Stimulated activated CD4-positive, alpha-beta T cell treated with anti-CD3 and anti-CD28 coated beads, Interleukin-1b, Interleukin-23, amount 100 ng/mL, for 1 hour (primary cell): Measurements from ENCODE around the gene MYH6.

ENCODE experiments used
- DNase-seq, 2 donors: peaks; one replicate each; pipeline ENCODE4 v3.0.0-alpha.2; 2020; ENCODE audit warnings: low read depth in 2 of 2

Gene MYH6

DNA sequence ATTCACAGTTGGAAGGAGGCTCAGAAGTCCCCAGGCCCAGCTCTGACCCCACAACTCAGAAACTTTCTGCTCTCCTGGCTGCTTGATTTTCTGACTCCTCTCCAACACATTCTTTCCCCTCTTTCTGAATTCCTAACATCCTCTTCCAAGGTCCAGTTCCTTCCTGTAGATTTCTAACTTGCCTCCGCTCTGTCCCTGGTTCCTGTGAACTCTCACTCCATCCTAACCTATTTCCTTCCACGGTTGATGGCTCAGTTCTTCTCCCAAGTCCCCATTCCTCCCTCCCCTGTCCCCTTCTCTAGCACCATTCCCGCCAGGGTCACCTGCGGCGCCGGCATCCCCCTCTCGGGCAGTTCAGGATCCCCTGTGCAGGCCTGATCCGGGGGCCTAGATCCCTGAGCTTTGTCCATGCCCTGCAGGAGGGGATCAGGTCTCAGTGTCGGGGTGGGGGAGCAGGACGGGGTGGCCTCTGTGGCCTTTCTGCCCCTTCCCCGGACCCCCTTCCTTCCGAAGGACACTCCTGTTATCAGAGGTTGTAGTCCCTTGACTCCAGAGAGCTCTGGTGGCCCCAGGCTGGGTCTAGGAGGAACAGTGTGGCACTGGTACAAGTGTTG lies 49.4 kb downstream of the MYH6 start:
- no peak for DNase-seq

DNA sequence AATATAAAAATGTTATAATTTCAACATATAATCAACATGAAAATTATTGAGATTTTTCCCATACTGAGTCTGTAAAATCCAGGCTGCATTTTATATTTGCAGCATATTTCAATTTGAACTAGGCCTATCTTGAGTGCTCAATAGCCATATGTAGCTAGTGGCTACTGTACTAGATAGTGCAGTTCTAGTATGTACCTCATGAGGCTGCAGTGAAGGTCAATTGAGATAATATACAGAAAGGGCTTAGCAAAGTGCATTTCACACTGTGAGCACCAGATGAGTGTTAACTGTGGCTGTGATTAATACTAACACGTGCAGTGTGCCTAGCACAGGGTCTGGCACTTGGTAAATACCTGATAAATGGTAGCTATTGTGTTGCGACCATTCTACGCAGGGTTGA lies 50.0 kb downstream of the MYH6 start:
- no peak for DNase-seq

DNA sequence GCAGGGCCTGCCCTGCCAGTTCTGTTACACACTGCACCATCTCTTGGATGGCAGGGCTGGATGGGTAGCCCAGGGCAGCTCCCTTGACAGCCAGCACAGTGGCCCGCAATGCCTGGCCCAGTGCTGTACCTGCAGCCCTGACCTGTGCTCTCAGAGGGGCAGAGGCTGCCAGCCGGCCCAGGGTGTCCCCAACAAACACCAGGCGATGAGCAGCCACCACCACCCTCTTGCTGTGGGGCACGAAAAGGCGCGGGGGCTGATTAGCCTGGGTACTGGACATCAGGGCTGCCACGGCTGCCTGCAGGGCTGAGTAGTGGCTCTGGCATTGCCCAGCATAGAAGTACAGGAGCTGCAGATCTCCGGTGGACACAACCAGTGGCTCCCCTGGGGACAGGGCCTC lies 50.8 kb downstream of the MYH6 start:
- DNase-seq = no peak

DNA sequence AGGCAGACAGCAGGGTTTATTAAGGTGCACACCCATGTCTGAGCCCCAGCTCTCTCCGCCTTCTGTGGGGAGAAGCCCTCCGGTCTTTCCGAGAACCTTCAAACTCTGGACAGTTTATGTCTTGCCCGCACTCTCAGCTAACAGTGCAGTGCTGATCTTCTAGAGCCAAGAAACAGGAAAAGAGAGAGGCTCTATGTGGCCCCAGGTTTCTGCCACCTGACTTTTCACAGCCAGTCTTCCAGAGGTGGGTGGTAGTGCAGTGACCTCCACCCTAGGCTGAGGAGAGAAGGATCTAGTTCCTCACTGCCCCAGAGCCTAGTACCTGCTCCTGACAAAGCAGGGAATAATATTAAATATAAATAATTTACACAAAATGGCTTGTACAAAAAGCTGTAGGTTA lies 51.4 kb downstream of the MYH6 start:
- no peak for DNase-seq

GRCh38 chr14:23355871-23356435 lies 52.1 kb downstream of the MYH6 start:
- DNase-seq = no peak

- no peak for DNase-seq
Observed at GRCh38 chr14:23354990-23355389, 53.1 kb downstream of the MYH6 start.

- no peak for DNase-seq
Observed at GRCh38 chr14:23353433-23353780, 54.7 kb downstream of the MYH6 start.

DNA sequence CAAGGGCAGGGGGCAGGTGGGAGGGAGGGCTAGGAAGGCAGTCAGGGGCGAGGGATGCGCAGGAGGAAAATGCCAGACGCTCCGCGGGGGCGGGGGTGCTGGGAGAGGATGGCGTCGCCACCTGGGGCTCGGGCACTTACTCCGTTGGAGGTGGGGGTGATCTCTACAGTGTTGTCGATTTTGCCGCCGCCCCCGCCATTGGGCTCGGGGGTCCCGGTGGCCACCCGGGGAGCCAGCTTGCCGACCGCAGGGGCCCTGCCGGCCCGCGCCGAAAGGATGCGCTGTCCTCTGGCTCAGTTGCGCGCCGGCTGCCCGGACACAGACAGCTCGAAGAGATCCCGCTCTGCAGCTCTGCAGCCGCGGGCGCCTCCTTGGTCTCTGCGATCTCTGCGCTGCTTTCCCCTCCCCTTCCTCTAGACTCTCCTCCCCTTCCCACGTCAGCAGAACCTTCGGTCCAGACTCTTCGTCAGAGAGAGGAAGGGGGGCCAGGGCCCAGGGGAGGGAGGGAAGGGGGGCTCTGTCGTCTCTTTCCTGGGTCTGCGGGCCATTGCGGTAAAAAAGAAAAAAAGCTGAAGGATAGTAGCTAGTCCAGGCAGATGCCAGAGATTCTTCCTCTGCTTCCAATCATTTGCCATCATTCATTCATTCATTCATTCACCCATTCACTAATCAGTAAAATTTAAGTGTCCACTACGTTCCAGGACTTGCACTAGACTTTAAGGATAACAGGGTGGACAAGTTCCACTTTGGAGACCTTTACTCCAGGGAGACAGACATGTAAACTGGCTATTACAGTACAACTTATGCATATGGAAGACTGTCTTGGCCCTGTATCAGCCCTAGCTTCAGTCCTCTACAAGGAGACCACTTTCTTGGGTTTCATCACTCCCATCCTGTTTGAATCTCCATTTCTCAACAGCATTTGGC lies 55.3 kb downstream of the MYH6 start, which contains the start of gene SLC22A17:
Gene SLC22A17, minus strand, starts transcription at position 382 of the 927 bp plus-strand sequence.
- peak; percentile 6 to 17 for DNase-seq

DNA sequence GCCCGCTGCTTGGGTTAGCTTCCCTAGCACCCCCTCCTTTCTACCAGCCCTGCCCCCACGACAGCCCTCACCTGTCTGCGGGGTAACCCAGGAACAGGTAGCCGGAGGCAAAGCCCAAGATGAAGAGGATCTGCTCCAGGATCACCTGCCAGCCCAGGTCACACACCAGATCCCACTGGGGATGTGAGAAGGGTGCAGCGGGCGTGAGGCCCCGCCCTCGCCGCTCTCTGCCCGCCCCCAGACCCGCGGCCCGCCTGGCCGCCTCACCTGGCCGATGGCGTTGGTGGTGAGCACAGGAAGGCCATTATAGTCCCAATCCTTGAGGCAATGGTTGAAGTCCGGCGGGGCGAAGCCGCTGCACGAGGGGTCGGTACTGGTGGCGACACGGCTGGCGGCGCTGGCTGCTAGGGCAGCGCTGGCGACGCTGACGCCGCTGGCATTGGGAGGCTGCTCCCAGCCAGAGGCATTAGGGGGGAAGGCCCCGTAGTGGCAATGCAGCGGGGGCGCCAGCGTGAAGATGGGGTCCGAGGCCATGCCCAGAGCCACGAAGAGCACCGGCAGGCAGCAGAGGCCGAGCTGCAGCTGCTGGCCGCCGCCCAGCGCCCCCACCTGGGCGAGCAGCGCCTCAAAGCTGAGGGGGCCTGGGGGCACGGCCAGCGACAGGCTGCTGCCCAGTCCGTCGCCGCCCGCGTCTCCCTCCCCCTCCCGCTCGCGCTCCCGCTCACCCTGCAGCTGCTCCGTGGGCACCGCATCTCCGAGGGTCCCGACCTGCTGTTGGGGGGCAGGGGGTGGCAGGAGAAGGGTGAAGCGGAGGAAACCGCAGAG lies 56.2 kb downstream of the MYH6 start:
- DNase-seq = no peak

GRCh38 chr14:23349156-23349845 lies 58.8 kb downstream of the MYH6 start:
- DNase-seq = no peak

GRCh38 chr14:23348297-23348655 lies 59.8 kb downstream of the MYH6 start:
- no peak for DNase-seq

DNA sequence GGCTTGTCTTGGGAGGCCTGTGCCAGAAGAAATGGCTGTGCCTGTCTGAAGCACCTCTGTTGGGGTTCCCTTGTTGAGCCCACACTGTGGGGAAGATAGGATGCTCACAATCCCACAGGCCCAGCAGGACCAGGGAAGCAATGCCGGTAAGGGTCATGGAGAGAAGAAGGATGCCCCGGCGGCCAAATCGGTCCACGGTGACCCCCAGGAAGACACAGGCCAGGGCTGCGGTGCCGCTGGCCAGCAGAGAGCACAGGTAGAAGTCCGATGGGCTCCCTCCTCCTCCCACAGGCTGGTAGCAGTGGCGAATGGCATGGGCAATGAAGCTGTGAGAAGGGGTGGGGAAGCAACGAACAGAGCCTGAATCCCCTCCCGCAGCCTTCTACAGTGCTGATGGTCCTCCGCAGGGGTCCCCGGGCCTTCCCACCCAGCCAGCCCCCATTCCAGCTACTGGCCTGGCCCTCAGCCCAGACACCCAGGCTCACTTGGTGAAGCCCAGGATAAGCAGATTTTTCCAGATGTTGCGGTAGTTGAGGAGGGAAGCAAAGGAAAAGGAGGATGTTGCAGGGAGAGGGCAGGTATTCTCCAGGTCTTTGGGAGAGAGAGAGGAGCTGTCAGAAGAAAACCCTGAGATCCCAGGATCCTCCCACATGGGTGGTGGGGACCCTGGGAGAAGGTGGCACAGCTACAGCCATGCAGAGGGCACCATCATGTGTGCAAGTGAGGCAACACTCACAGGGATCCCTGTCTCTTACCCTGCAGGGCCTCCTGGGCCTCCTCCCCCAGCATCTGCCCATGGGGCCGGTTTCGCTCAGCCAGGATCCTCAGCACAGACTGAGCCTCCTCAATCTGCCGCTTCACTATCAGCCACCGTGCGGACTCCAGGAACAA lies 60.4 kb downstream of the MYH6 start:
- DNase-seq = no peak

- DNase-seq = no peak
Observed at GRCh38 chr14:23346693-23347405, 61.2 kb downstream of the MYH6 start.

GRCh38 chr14:23345987-23346692 lies 61.9 kb downstream of the MYH6 start:
- DNase-seq = no peak

GRCh38 chr14:23344481-23344880 lies 63.6 kb downstream of the MYH6 start:
- DNase-seq = no peak

GRCh38 chr14:23339506-23340268 lies 68.4 kb downstream of the MYH6 start:
- DNase-seq = no peak

GRCh38 chr14:23335623-23336022 lies 72.5 kb downstream of the MYH6 start:
- no peak for DNase-seq
